HG03066 (cell line): ENCODE measurements around the gene WDR44.
"Not testable (repeated sequence)": the region's sequence is repeated elsewhere in the genome, so short reads cannot be mapped to it uniquely, and the experiment has no call there.

ENCODE experiments used
- ATAC-seq: cut with Tn5 transposase; IDR thresholded peaks from one replicate; pipeline ENCODE4 v1.9.1; 2021; ENCODE audit warnings: low read depth; ENCODE audit not compliant: unreplicated experiment

Gene WDR44

GRCh38 chrX:118345464-118346257 lies at the start of gene WDR44:
Gene WDR44 (plus strand): TSS chrX:118346106. CDS start chrX:118346504, 398 bp downstream.
- peak; percentile 80 for ATAC-seq

GRCh38 chrX:118305827-118306226 lies 40.1 kb upstream of the WDR44 start:
- not testable (repeated sequence) for ATAC-seq

GRCh38 chrX:118315529-118315928 lies 30.4 kb upstream of the WDR44 start:
- no peak for ATAC-seq

- no peak for ATAC-seq
Observed at GRCh38 chrX:118324588-118324987, 21.3 kb upstream of the WDR44 start.

GRCh38 chrX:118325453-118325852 lies 20.5 kb upstream of the WDR44 start:
- ATAC-seq, result no peak

GRCh38 chrX:118329175-118329574 lies 16.7 kb upstream of the WDR44 start:
- ATAC-seq, result no peak

GRCh38 chrX:118337687-118338086 lies 8.2 kb upstream of the WDR44 start:
- no peak for ATAC-seq

GRCh38 chrX:118338930-118339329 lies 7.0 kb upstream of the WDR44 start:
- ATAC-seq, result no peak

- peak; percentile 4 for ATAC-seq
Observed at GRCh38 chrX:118345045-118345463, 852 bp upstream of the WDR44 start.

GRCh38 chrX:118346258-118347094 lies 570 bp downstream of the WDR44 start:
- peak; percentile 29 for ATAC-seq

- ATAC-seq, result no peak
Observed at GRCh38 chrX:118347131-118347530, 1.2 kb downstream of the WDR44 start.

GRCh38 chrX:118347736-118348135 lies 1.8 kb downstream of the WDR44 start:
- ATAC-seq, result no peak

- ATAC-seq, result no peak
Observed at GRCh38 chrX:118348186-118348810, 2.4 kb downstream of the WDR44 start.

GRCh38 chrX:118349188-118349587 lies 3.3 kb downstream of the WDR44 start:
- no peak for ATAC-seq

- no peak for ATAC-seq
Observed at GRCh38 chrX:118350221-118350620, 4.3 kb downstream of the WDR44 start.

GRCh38 chrX:118350706-118351105 lies 4.8 kb downstream of the WDR44 start:
- no peak for ATAC-seq

- no peak for ATAC-seq
Observed at GRCh38 chrX:118352566-118352965, 6.7 kb downstream of the WDR44 start.

- ATAC-seq, result no peak
Observed at GRCh38 chrX:118353081-118353850, 7.4 kb downstream of the WDR44 start.

GRCh38 chrX:118355225-118355920 lies 9.5 kb downstream of the WDR44 start:
- no peak for ATAC-seq
